Measurements from ENCODE around the gene CLECL1.
"Not testable (repeated sequence)": the region's sequence is repeated elsewhere in the genome, so short reads cannot be mapped to it uniquely, and the experiment has no call there.

CLECL1 gene

DNA sequence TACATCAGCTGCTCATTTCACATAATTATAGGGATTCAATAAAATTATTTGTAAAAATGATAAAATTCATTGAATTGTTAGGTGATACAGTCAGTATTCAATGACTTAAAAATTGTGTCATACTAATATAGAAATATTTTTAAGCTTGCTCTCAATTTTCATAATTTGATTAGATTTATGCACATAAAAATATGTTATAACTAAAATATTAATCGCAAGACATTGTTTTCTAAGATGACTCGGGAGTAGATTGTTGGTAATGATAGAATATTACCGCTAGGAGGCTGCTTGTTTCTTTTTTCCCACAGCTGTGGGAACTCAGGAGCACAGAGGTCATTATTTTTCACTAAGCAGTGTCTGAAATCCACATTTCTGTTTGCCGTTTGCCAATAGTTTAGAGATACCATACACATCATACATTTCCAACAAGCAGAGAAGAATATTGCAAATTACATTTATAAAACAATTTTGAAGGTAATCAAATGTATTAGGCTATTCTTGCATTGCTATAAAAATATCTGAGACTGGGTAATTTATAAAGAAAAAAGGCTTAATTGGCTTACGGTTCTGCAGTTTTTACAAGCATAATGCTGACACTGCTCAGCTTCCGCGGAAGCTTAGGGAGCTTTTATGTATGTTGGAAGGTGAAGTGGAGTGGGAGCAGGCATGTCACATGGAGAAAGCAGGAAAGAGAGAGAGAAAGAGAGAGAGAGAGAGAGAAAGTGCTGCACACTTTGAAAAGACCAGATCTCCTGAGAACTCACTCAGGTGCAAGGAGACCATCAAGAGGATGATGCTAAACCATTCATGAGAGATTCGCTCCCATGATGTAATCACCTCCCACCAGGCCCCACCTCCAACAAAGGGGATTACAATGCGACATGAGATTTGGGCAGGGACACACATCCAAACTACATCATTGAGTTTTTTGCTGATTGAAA is 18.6 kb upstream of the CLECL1 start:
- peak in 1 of 2 experiments; percentile 65 for DNase-seq

DNA sequence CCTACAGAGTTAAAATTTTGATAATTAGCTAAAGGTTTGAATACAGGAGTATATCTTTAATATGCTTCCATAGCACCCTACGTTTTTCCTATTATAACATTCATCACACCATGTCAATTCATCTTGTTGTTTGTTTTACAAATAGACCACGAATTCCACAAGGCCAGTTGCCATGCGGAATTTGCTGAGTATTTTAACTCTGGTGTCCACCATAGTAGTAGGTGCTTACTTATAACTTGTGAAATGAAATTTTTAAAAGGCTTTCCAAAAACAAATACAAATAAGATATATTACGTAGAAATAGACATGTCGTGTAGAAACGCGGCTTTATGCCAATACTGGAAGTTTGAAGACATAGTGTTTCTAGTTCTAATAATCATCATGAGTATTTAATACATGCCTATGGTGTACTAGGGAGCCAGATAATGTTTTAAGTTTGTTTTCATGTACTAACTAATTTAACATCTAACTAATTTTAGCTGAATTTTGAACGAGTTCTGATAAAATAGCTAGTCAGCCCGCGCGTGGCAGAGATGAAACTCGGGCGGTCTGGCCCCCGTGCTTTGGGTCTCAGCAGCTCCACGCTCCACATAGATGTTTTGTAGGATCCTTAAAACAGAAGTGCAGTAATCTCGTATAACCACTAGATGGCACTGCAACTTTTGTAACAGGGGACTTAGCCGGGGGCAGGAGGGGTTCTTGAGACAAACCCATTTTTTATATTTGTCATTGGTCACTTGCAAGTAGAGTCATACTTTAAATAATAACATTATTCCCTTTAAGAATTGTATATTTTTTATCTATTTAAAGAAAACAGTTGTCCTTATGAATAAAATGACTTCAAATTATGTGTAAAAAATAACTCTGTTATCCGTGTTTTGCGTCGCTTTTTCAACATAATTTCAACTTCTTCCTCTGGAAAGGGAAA is 17.6 kb upstream of the CLECL1 start:
- DNase-seq = peak; percentile 31 to 79

DNA sequence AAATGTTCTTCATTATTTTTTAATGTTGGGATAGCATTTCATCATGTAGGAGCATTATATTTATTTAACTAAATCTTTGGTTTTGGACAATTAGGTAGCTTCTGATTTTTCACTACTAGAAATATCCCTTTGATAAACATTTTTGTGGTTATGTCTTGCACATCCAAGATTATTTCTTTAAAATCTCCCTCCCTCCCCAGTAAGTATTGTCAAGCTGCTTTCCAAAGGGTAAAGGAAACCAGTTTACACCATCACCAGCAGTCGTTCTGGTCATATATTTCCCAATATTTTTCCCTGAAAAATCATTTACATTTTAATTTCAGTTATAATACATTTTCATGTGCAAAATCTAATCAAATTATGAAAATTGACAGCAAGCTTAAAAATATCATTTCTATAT is 16.7 kb upstream of the CLECL1 start:
- DNase-seq = no peak

DNA sequence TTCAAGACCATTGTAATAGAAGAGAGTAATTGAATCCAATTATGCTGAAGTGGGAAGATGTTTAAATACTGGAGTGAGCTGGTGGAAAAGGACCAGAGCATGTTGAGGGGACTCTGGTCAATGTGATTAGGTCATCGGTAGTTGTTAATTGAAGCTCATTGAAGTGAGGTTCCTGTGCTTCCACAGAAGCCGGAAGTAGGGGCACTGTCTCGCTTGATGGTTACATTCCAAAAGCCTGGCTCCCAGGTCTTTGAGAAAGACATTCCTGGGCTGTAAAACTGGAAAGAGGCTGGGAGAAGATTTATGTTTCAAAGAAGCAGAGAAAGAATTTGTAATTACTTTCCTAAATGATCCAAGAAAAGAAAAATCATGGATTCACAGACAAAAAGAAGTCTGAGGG is 12.3 kb upstream of the CLECL1 start:
- DNase-seq = no peak

DNA sequence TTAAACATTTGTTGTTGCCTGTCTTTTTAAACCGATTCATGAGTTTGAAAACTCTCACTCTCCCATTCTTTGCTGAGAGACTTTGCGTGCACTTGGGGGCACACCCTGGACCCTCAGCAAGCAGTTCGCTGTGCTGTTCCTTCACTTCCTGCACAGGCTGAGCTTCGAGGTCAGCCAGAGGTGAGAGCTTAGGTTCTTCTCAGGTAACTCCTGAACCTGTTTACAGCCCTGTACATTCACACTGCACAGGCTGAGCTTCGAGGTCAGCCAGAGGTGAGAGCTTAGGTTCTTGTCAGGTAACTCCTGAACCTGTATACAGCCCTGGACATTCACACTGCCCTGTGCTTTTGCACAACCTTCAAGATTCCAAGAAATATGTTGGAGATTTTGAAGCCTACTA is 9.8 kb upstream of the CLECL1 start:
- no peak for DNase-seq

DNA sequence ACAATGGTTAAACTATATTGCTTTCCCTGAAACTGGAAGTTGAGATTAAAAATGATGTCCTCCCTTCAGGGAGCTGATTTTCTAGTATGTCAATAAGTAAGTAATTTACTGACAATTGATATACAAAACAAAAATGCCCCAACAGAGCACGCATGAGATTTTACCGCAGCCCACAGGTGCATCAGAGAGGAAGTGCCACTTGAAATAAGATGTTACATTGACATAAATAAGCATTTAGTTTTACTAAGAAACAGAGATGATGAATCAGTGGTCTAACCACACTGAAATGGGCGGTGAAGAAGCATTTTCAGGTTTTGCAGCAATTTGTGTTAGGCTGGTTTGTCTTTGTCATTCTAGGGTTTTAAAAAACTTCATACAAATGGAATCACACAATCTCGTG is 8.8 kb upstream of the CLECL1 start:
- no peak for DNase-seq

DNA sequence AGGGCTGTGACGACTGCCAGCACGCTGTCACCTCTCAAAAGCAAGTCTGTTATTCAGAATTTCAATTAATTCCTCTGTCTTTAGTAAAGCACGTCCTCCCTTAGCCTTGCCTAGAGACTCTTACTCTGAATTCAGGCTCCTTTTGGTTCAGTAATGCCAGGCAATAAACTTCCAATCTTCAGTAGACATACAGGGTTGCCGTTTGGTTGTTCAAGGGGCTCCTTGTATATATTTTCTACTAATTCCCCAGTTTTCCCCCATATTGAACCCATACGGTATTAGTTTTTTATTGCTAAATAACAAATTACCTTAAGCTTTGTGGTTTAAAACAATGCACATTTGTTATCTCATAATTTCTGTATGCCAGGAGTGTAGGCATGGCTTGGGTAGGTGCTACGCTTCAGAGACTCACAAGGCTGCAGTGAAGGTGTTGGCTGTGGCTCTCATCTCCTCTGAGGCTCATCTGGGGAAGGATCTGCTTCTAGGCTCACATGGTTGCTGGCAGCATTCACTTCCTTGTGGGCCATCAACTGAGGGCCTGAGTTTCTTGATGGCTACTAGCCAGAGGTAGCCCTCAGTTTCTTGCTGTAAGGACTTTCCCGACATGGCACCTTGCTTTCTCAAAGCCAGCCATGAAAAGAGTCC is 7.3 kb upstream of the CLECL1 start:
- DNase-seq = no peak

DNA sequence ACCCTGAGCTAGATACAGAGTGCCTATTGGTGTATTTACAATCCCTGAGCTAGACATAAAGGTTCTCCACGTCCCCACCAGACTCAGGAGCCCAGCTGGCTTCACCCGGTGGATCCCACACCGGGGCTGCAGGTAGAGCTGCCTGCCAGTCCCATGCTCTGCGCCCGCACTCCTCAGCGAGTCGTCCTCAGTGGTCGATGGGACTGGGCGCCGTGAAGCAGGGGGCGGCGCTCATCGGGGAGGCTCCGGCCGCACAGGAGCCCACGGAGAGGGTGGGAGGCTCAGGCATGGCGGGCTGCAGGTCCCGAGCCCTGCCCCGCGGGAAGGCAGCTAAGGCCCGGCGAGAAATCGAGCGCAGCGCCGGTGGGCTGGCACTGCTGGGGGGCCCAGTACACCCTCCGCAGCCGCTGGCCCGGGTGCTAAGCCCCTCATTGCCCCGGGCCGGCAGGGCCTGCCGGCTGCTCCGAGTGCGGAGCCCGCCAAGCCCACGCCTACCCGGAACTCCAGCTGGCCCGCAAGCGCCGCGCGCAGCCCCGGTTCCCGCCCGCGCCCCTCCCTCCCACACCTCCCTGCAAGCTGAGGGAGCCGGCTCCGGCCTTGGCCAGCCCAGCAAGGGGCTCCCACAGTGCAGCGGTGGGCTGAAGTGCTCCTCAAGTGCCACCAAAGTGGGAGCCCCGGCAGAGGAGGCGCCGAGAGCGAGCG is 6.7 kb upstream of the CLECL1 start:
- not testable (repeated sequence) for DNase-seq

DNA sequence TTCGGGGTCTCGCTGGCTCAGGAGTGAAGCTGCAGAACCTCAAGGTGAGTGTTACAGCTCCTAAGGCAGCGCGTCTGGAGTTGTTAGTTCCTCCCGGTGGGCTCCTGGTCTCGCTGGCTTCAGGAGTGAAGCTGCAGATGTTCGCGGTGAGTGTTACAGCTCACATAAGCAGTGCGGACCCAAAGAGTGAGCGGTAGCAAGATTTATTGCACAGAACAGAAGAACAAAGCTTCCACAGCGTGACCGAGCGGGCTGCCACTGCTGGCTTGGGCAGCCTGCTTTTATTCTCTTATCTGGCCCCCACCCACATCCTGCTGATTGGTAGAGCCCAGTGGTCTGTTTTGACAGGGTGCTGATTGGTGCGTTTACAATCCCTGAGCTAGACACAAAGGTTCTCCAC is 6.0 kb upstream of the CLECL1 start:
- DNase-seq = not testable (repeated sequence)

DNA sequence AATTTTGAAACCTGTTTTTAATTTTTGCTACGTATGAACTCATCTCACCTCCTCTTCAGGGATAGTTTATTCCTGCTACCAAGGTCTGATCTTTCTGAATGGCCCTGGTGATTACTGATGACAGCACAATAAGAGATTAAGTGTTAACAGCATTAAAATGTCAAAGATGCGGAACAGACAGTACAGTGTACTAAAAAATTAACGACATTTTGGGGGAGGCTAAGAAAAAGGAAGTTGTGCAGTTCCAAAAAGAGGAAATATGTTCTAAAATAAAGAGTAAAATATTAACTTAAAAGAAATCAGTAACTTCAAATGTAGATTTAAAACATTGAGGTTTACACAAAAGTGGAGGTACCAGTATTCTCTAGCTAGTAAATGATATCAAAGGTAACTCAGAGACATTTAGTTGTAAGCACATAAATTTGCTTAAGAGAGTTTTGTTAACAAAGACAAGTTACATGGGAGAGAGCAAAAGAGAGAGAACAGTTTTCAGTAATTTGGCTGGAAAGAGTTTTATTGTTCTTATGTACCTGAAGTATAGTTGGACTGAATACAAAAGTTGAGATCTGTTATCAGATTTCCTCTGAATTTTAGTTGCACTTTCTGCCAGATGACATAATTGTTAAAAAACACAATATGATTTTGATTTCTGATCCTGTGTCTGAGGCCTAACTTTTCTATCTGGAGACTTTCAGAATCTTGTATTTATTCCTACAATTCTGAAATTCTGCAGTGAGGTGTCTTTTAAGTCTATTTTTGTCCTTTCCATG is 4.2 kb upstream of the CLECL1 start:
- no peak for DNase-seq

DNA sequence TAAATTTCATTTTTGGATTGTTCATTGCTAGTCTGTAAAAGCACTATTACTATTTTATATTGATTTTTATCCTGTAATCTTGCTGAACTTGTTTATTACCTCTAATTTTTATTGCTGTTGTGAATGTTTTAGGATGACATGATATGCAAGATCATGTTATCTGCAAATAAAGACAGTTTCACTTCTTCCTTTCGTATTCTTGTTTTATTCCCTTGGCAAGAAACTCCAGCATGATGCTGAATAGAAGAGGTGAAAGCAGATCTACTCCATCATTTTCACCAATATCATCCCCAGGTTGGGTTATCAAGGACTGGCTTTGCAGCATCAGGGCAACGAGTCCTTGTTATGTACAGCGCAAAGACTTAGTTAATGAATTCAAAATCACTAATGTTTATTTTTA is 2.7 kb upstream of the CLECL1 start:
- DNase-seq = no peak

DNA sequence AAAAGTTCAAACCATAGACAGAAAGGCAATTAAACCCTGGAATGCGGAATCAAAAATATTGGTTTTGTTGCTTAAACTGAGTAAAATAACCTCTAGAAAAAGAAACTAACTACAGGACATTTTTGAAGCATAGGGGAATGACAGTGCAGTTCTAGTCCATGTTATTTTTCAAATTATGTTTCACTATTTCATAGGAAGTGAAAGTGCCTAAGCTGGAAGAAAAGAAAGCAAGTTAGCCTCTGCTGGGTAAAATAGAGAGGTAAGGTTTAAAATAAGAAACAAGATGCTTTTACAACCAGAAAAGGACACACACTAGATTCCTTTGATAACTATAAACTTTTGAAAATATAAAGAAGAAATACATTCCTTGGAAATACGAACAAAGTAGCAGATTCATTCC is 1.1 kb downstream of the CLECL1 start:
- no peak for DNase-seq

DNA sequence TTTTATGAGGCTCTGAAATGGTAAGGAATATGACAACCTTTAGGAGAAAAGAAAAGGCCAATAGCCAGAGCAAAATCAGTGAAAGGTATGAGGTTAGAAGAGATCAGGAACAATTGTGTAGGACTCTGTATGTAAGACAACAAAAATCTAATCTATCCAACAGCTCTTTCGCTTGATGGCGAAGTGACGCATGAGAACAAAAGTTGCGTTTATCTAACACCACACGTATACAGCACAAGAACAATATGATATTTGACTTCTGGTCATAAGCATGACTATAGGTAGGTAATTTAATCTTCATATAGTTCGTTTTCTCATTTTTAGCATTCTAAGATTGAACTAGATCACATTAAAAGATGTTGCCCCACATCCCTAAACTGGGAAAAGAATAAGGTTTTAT is 1.5 kb downstream of the CLECL1 start:
- DNase-seq = no peak

DNA sequence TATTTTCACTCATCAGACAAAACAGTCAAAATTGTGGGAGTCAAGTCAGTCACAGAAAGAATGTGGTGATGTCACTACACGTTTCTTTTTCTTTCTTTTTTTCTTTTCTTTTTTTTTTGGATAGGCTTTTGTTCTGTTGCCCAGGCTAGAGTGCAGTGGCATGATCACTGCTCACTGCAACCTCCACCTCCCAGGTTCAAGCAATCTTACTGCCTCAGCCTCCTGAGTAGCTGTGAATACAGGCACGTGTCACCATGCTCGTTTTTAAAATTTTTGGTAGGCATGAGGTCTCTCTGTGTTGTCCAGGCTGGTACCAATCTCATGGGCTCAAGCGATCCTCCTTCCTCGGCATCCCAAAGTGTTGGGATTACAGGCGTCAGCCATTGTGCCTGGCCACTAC is 2.3 kb downstream of the CLECL1 start:
- DNase-seq = no peak

DNA sequence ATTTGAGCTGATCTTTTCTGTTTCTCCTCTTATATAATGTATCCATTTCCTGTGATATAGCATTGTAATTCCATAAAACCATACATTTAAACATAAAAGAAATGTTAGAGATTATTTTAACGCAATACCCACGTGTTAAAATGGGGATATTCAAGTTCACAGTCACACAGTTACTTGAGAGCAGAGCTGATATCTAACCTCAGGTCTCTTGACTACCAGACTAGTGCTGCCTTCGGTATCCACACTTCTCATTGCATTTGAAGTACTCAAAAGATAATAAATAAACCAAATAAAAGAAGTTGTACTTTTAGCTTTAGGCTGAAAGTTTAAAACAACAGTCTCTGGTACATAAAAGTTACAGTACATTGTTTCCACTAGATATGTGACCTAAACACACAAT is 2.9 kb downstream of the CLECL1 start:
- DNase-seq = no peak

DNA sequence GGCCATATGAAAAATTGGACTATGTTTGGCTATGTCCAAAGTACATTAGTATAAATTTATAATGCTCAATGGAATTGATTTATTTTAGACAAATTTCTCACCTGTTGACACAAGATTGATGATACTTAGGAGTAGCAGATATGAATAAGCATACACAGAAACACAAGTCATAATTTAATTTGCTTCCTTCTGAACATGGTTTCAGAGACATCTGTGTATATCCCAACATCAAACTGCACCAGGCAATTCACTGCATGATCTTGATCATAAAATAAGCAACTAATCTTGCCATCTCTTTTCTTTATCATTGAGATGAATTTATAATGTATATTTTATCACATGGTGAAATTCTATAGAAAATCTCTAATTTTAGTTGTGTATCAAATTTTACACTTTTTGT is 3.8 kb downstream of the CLECL1 start:
- no peak for DNase-seq

DNA sequence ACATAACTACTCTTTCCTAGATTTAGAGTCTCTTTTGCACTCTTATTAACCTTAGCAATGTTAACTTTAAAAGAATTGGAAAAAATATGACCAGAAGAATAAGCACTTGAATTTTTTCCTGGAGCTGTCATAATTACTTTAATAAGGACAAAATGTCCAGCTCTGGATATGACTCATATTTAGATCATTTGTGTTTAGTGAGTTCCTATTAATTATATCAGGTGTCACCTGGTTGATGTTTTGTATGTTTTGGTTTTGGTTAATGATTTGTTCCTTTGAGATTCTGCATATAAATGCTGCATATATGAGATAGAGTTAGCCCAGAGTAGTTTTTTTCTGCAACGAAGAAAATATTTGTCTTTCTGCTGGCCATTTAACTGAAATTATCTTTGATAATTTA is 5.1 kb downstream of the CLECL1 start:
- no peak for DNase-seq

DNA sequence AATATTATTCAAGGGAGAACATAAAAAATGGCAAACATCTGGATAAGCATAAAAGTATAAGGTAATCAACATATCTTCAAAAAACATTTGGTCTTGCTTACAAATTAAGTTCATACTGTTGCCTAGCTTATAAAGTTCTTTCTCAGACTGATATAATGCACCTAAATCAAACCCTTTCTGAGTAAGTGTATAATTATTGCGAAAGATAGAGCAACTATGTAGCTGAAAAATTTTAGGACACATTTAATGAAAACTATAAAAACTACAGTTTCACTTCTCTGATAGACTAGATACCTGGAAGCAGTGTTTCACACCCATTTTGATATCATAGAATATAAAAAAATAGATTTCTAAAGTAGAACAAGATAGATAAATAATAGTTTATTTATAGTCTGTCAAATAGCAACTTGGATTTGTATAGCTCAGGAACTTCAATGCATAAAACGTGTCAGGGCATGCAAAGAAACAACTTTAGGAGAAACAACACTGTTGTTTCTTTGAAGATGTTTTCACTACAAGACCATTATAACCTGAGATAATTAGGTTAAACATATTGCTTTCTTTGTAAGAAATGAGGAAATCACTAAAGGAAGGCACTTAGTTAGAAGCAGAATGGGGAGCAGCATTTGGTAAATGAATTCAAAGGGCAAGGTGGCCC is 7.6 kb downstream of the CLECL1 start:
- no peak for DNase-seq

DNA sequence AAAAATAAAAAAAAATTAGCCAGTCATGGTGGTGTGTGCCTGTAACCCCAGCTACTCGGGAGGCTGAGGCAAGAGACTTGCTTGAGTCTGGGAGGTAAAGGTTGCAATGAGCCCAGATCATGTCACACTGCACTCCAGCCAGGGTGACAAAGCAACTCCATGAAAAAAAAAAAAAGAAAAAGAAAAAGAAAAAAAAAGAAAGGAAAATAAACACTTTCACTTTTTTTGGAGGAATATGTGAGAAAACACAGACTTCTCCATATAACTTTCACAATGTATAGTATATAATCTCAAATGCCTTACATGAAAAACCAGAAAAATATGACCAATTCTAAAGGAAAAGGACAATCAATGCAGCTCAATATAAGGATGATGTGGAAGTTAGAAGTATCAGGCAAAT is 8.9 kb downstream of the CLECL1 start:
- no peak for DNase-seq

DNA sequence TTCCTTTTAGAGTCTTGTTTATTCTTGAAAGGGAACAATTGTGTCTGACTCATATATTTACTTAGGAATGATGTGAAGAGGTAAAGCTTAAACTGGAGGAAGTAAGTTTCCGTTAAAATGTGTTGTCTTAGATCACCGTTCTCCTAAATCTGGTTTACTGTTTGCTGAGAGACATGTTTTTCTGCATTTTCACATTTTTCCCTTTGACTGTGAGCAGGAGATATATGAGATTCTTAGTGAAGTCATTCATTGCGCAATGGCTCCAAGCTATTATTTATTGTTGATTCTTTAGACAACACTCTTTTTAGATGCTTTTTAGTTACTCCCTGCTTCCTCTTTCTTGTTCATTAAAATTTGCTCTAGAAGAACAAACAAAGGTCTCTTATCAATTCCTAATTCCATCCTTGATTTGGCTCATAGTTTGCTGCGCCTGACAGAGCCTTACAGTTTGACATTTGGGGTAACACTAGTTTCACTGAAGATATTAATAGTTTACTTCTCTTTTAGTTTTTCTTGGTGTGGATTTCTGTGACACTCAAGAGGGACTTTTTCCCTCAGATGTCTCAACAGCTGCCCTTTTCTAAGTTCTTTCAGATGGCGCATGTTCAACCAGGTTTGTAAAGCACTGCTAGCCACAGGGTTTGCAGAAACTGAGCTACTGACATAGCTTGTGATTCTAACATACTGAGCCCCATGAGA is 11.4 kb downstream of the CLECL1 start:
- no peak for DNase-seq

DNA sequence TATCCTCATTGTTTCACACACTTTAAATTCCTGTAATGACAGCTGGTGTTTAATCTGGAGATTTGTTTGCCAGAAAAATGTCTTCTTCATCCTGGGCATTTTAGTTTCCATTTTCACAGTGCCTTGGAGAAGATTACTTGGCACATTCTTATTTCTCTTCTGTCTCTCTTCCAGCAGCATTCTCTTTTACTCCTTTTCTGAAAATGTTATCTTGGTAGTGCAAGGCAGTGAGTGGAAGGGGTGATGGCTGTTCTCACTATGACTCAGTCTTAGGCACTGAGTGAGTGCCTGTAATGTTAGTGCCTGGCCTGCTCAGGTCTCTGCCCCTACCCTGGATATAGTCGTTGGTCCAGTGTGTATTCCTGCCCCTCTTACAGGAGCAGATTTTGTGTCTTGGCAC is 13.1 kb downstream of the CLECL1 start:
- no peak for DNase-seq

Data from SW 1271 (cell line).